HG03520 (cell line): ENCODE measurements around the gene CREB5.
"Not testable (repeated sequence)": the region's sequence is repeated elsewhere in the genome, so short reads cannot be mapped to it uniquely, and the experiment has no call there.

Source experiments
- ATAC-seq: cut with Tn5 transposase; IDR thresholded peaks from one replicate; pipeline ENCODE4 v1.9.1; 2021; ENCODE audit warnings: mild to moderate bottlenecking, moderate library complexity; ENCODE audit not compliant: unreplicated experiment

CREB5 gene

GRCh38 chr7:28761505-28761904 is 349.2 kb downstream of the CREB5 start:
- no peak for ATAC-seq

- ATAC-seq: no peak
These were observed 350.3 kb downstream of the CREB5 start for GRCh38 chr7:28762651-28763050.

GRCh38 chr7:28766359-28766758 is 354.0 kb downstream of the CREB5 start:
- no peak for ATAC-seq

- no peak for ATAC-seq
These were observed 355.0 kb downstream of the CREB5 start for GRCh38 chr7:28767356-28767755.

- no peak for ATAC-seq
These were observed 356.3 kb downstream of the CREB5 start for GRCh38 chr7:28768577-28769147.

- no peak for ATAC-seq
These were observed 359.7 kb downstream of the CREB5 start for GRCh38 chr7:28771906-28772622.

GRCh38 chr7:28773423-28774145 is 361.3 kb downstream of the CREB5 start:
- no peak for ATAC-seq

- no peak for ATAC-seq
These were observed 362.1 kb downstream of the CREB5 start for GRCh38 chr7:28774261-28774988.

GRCh38 chr7:28776463-28777157 is 364.3 kb downstream of the CREB5 start:
- ATAC-seq: no peak

GRCh38 chr7:28778786-28779185 is 366.5 kb downstream of the CREB5 start:
- ATAC-seq: no peak

GRCh38 chr7:28779954-28780353 is 367.6 kb downstream of the CREB5 start:
- ATAC-seq: no peak

- ATAC-seq: no peak
These were observed 370.0 kb downstream of the CREB5 start for GRCh38 chr7:28782362-28782761.

- no peak for ATAC-seq
These were observed 372.0 kb downstream of the CREB5 start for GRCh38 chr7:28784171-28784902.

- ATAC-seq: no peak
These were observed 373.0 kb downstream of the CREB5 start for GRCh38 chr7:28785041-28785995.

GRCh38 chr7:28786156-28786555 is 373.8 kb downstream of the CREB5 start:
- ATAC-seq: not testable (repeated sequence)

GRCh38 chr7:28787106-28787505 is 374.8 kb downstream of the CREB5 start:
- ATAC-seq: no peak

GRCh38 chr7:28790467-28790866 is 378.1 kb downstream of the CREB5 start:
- ATAC-seq: no peak

- ATAC-seq: peak; percentile 53
These were observed 380.5 kb downstream of the CREB5 start for GRCh38 chr7:28792858-28793257.
